ENCODE data around the gene FBP1.

DNA sequence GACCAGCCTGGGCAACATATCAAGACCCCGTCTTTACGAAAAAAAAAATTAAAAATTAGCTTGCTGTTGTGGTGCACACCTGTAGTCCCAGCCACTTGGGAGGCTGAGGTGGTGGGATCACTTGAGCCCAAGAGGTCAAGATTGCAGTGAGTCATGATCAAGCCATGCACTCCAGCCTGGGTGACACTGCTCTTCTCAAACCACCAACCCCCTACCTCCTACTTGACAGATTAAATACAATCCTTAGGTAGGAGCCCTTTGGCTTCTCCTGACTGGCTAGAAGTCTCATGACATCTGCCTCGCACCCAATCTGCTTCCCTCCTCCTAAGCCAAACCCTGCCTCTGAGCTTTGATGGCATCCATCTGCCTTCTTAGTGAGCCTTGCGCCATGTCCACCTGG is 11.6 kb upstream of the FBP1 start:
- TF ChIP-seq, protein P1, sequence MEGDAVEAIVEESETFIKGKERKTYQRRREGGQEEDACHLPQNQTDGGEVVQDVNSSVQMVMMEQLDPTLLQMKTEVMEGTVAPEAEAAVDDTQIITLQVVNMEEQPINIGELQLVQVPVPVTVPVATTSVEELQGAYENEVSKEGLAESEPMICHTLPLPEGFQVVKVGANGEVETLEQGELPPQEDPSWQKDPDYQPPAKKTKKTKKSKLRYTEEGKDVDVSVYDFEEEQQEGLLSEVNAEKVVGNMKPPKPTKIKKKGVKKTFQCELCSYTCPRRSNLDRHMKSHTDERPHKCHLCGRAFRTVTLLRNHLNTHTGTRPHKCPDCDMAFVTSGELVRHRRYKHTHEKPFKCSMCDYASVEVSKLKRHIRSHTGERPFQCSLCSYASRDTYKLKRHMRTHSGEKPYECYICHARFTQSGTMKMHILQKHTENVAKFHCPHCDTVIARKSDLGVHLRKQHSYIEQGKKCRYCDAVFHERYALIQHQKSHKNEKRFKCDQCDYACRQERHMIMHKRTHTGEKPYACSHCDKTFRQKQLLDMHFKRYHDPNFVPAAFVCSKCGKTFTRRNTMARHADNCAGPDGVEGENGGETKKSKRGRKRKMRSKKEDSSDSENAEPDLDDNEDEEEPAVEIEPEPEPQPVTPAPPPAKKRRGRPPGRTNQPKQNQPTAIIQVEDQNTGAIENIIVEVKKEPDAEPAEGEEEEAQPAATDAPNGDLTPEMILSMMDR (IDR thresholded peaks at IDR 0.05 in 4 of 5, conservative IDR thresholded peaks at IDR 0.05 in 1 of 5): no peak
- no peak for TF ChIP-seq POLR2A (IDR thresholded peaks at IDR 0.05)
